H9 (cell line): ENCODE data around the gene IQCN. TPM values are rescaled to one million over a fixed set of nuclear protein-coding genes. Genes with fewer than 3 reads are reported as not detected.

Experiments used
- DNase-seq: peaks from one replicate; pipeline ENCODE4 v3.0.0-alpha.2; 2017
- H2AFZ ChIP-seq: one replicate; pipeline ENCODE4 v1.6.1; 2013; ENCODE audit warnings: mild to moderate bottlenecking, low read length, control low read depth, moderate library complexity
- H2AK5ac ChIP-seq: 2 replicates; pipeline ENCODE4 v1.6.1; 2013; ENCODE audit warnings: low read length, control low read depth, mixed read lengths; ENCODE audit not compliant: insufficient read length
- H2BK120ac ChIP-seq: one replicate; pipeline ENCODE4 v1.6.1; 2013; ENCODE audit warnings: low read depth, mild to moderate bottlenecking, low read length, control low read depth, inconsistent platforms; ENCODE audit not compliant: poor library complexity, severe bottlenecking
- H2BK12ac ChIP-seq: 2 replicates; pipeline ENCODE4 v1.6.1; 2013; ENCODE audit warnings: low read length, control low read depth, mixed read lengths, low read depth; ENCODE audit not compliant: insufficient read length
- H2BK15ac ChIP-seq: 2 replicates; pipeline ENCODE4 v1.6.1; 2013; ENCODE audit warnings: low read depth, low read length, control low read depth
- H2BK20ac ChIP-seq: one replicate; pipeline ENCODE4 v1.6.1; 2013; ENCODE audit warnings: low read depth, mild to moderate bottlenecking, low read length, control low read depth, inconsistent platforms; ENCODE audit not compliant: poor library complexity, severe bottlenecking
- H2BK5ac ChIP-seq: 2 replicates; pipeline ENCODE4 v1.6.1; 2013; ENCODE audit warnings: low read length, control low read depth, mixed read lengths; ENCODE audit not compliant: insufficient read length
- H3K14ac ChIP-seq: 2 replicates; pipeline ENCODE4 v1.6.1; 2013; ENCODE audit warnings: low read length, control low read depth; ENCODE audit not compliant: insufficient read depth
- H3K18ac ChIP-seq: 2 replicates; pipeline ENCODE4 v1.6.1; 2013; ENCODE audit warnings: low read depth, mild to moderate bottlenecking, mixed read lengths, low read length, control low read depth; ENCODE audit not compliant: insufficient read length
- H3K23ac ChIP-seq: 2 replicates; pipeline ENCODE4 v1.6.1; 2013; ENCODE audit warnings: low read length, control low read depth, mixed read lengths, low read depth; ENCODE audit not compliant: insufficient read length
- H3K23me2 ChIP-seq: 2 replicates; pipeline ENCODE4 v1.6.1; 2013; ENCODE audit warnings: low read depth, mild to moderate bottlenecking, mixed read lengths, low read length, control low read depth; ENCODE audit not compliant: insufficient read length, poor library complexity, severe bottlenecking
- H3K27ac ChIP-seq: 2 replicates; pipeline ENCODE4 v1.5.1; 2013; ENCODE audit warnings: low read length, control low read depth, mixed read lengths, low read depth; ENCODE audit not compliant: insufficient read length
- H3K27me3 ChIP-seq: 2 replicates; pipeline ENCODE4 v1.6.1; 2013; ENCODE audit warnings: low read length, control low read depth, inconsistent platforms; ENCODE audit not compliant: insufficient read depth
- H3K4ac ChIP-seq: 2 replicates; pipeline ENCODE4 v1.6.1; 2013; ENCODE audit warnings: low read depth, mild to moderate bottlenecking, control low read depth, inconsistent platforms, low read length, moderate library complexity
- H3K4me1 ChIP-seq: 2 replicates; pipeline ENCODE4 v1.6.1; 2013; ENCODE audit warnings: low read length, control low read depth, inconsistent platforms; ENCODE audit not compliant: insufficient read depth
- H3K4me2 ChIP-seq: 2 replicates; pipeline ENCODE4 v1.6.1; 2013; ENCODE audit warnings: low read length, control low read depth, mixed read lengths; ENCODE audit not compliant: insufficient read length, insufficient read depth
- H3K56ac ChIP-seq: 2 replicates; pipeline ENCODE4 v1.6.1; 2013; ENCODE audit warnings: low read depth, mild to moderate bottlenecking, mixed read lengths, low read length, control low read depth; ENCODE audit not compliant: insufficient read length
- H3K79me1 ChIP-seq: 2 replicates; pipeline ENCODE4 v1.6.1; 2013; ENCODE audit warnings: low read depth, mild to moderate bottlenecking, moderate library complexity, low read length, control low read depth, inconsistent platforms; ENCODE audit not compliant: insufficient read depth, poor library complexity, severe bottlenecking
- H3K79me2 ChIP-seq: 2 replicates; pipeline ENCODE4 v1.6.1; 2013; ENCODE audit warnings: low read length, control low read depth, inconsistent platforms; ENCODE audit not compliant: insufficient read depth
- H3K9ac ChIP-seq: 2 replicates; pipeline ENCODE4 v1.6.1; 2013; ENCODE audit warnings: low read length, control low read depth, mixed read lengths; ENCODE audit not compliant: insufficient read length; ENCODE audit errors: extremely low read depth
- H3K9me3 ChIP-seq: one replicate; pipeline ENCODE4 v1.6.1; 2013; ENCODE audit warnings: low read depth, low read length, inconsistent platforms; ENCODE audit not compliant: control insufficient read depth
- H3T11ph ChIP-seq: one replicate; pipeline ENCODE4 v1.6.1; 2013; ENCODE audit warnings: mild to moderate bottlenecking, low read length, control low read depth, inconsistent platforms
- H4K20me1 ChIP-seq: one replicate; pipeline ENCODE4 v1.6.1; 2013; ENCODE audit not compliant: control insufficient read depth, insufficient read length, insufficient read depth
- H4K5ac ChIP-seq: 2 replicates; pipeline ENCODE4 v1.6.1; 2013; ENCODE audit warnings: low read depth, mild to moderate bottlenecking, mixed read lengths, low read length, control low read depth; ENCODE audit not compliant: insufficient read length
- H4K8ac ChIP-seq: replicated peaks from 2 replicates; pipeline ENCODE4 v1.6.1; 2013; ENCODE audit warnings: low read length, control low read depth, mixed read lengths, low read depth; ENCODE audit not compliant: insufficient read length
- H4K91ac ChIP-seq: 2 replicates; pipeline ENCODE4 v1.6.1; 2013; ENCODE audit warnings: low read depth, mild to moderate bottlenecking, moderate library complexity, mixed read lengths, low read length, control low read depth; ENCODE audit not compliant: insufficient read length
- H3K27ac Mint-ChIP-seq, 3 experiments: 2 replicates in 2 of 3; 3 replicates in 1 of 3; pipeline ENCODE4 v1.8.0; 2020 to 2021; ENCODE audit warnings: mixed read lengths in 3 of 3, mild to moderate bottlenecking in 1 of 3, moderate library complexity in 1 of 3
- H3K27me3 Mint-ChIP-seq: 2 replicates; pipeline ENCODE4 v1.8.0; 2021; ENCODE audit warnings: low read depth, mild to moderate bottlenecking, moderate library complexity, mixed read lengths
- H3K36me3 Mint-ChIP-seq, 3 experiments: 2 replicates in 2 of 3; 3 replicates in 1 of 3; pipeline ENCODE4 v1.8.0; 2020 to 2021; ENCODE audit warnings: low read depth in 3 of 3, mixed read lengths in 3 of 3; ENCODE audit not compliant: insufficient read depth in 1 of 3
- H3K4me1 Mint-ChIP-seq, 2 experiments: 2 replicates each; pipeline ENCODE4 v1.8.0; 2020; ENCODE audit warnings: mixed read lengths in 2 of 2
- H3K4me3 Mint-ChIP-seq, 2 experiments: 2 replicates in 1 of 2; 3 replicates in 1 of 2; pipeline ENCODE4 v1.8.0; 2020 to 2021; ENCODE audit warnings: mild to moderate bottlenecking in 2 of 2, mixed read lengths in 2 of 2, moderate library complexity in 1 of 2
- H3K9me3 Mint-ChIP-seq, 2 experiments: 2 replicates in 1 of 2; 3 replicates in 1 of 2; pipeline ENCODE4 v1.8.0; 2020; ENCODE audit warnings: mild to moderate bottlenecking in 2 of 2, mixed read lengths in 2 of 2, moderate library complexity in 1 of 2
- WGBS: extraction: QIAGEN DNeasy Blood & Tissue Kit; methylation state at CpG from one replicate; pipeline ENCODE4 v1.1.7; 2013; ENCODE audit warnings: missing lambda C conversion rate, low lambda C conversion rate, mixed read lengths; ENCODE audit not compliant: insufficient read length; ENCODE audit errors: extremely low coverage; 5-methylcytosine and 5-hydroxymethylcytosine counted together
- total RNA-seq: library from RNA; stranded (reverse); gene quantifications from 2 replicates; pipeline ENCODE4 v1.2.1, GENCODE V29; 2021
- TF ChIP-seq, protein P1 (sequence below): fragments of 200-600 bp; sonication (generic); conservative IDR thresholded peaks from 3 replicates; pipeline ENCODE4 v1.8.0; 2021; ENCODE audit warnings: antibody characterized with exemption, mild to moderate bottlenecking

IQCN gene
- total RNA-seq, 1 experiment from 2014 or later = 0.39 TPM

DNA sequence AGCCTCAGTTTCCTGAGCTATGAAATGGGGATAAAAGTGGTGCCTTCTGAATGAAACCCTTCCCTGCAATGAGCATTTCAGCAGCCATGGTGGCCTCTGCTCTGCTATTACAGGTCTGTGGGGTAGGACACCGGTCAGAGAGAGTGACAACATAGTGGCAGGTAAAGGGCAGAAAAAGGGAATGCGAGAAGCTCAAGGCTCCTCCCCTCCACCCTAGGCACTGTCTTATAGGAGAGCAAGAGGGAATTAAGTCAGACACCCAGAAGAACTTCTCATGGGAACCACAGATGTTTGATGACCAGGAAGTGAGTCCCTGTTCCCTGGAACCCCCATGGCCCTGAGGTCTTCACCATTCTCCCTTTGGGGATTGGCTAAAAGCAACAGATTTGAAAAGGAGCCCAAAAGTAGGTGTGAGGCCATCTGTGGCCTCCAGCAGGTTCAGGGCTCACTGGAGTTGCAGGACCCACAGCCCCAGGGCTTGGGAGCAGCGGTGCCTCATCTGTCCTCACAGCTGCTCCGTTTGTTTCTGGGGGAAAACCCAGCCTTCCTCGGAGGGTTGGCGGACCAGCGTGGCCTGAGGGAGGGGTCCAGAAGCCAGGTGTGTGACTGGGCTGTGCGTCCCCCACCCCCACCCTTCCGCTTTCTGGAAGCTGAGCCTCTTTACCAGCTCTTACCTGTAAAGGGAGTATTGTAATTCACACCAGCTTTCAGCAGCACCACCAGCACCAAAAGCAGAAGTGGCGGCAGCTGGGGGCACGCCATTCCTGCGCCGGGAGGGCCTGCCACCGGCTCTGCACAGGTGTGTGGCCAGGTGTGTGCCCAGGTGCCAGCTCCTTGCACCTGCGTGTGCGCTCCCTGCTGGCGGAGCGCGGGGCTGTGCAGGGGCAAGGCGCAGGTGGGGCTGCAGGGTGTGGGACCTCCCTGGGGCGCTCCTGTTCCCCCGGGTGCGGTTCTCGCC lies 19.4 kb downstream of the IQCN start:
- no peaks in the 10 kb centered on the region for H3K9me3 ChIP-seq
- no peak overlapping the region for H3K23ac ChIP-seq
- H2BK5ac ChIP-seq = no peak overlapping the region
- no peak overlapping the region for H4K5ac ChIP-seq
- no peak overlapping the region for H3T11ph ChIP-seq
- TF ChIP-seq, protein P1, sequence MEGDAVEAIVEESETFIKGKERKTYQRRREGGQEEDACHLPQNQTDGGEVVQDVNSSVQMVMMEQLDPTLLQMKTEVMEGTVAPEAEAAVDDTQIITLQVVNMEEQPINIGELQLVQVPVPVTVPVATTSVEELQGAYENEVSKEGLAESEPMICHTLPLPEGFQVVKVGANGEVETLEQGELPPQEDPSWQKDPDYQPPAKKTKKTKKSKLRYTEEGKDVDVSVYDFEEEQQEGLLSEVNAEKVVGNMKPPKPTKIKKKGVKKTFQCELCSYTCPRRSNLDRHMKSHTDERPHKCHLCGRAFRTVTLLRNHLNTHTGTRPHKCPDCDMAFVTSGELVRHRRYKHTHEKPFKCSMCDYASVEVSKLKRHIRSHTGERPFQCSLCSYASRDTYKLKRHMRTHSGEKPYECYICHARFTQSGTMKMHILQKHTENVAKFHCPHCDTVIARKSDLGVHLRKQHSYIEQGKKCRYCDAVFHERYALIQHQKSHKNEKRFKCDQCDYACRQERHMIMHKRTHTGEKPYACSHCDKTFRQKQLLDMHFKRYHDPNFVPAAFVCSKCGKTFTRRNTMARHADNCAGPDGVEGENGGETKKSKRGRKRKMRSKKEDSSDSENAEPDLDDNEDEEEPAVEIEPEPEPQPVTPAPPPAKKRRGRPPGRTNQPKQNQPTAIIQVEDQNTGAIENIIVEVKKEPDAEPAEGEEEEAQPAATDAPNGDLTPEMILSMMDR = peak; percentile 66
- H3K9me3 Mint-ChIP-seq = no peaks in the 10 kb centered on the region
- H2BK120ac ChIP-seq = no peak overlapping the region
- no peak overlapping the region for H3K56ac ChIP-seq
- H3K18ac ChIP-seq = no peak overlapping the region
- no peak overlapping the region for H3K9ac ChIP-seq
- DNase-seq = peak; percentile 76
- H3K79me1 ChIP-seq = no peaks in the 10 kb centered on the region
- H3K14ac ChIP-seq = no peak overlapping the region
- no peak overlapping the region for H4K91ac ChIP-seq
- H3K27me3 Mint-ChIP-seq = peaks cover 19% of the 10 kb centered on the region
- no peak overlapping the region for H3K27ac ChIP-seq
- H3K4me3 Mint-ChIP-seq = peak overlapping the region; percentile 6 to 33; a peak in 3 of 5 replicates
- H3K36me3 Mint-ChIP-seq = no peaks in the 10 kb centered on the region
- peaks cover 4% of the 10 kb centered on the region for H3K23me2 ChIP-seq
- peak overlapping the region in 2 of 3 experiments; percentile 44 to 68; a peak in 2 of 7 replicates for H3K27ac Mint-ChIP-seq
- no peak overlapping the region for H3K4ac ChIP-seq
- H2BK12ac ChIP-seq = no peak overlapping the region
- H4K8ac ChIP-seq = no peak overlapping the region
- no peaks in the 10 kb centered on the region for H3K79me2 ChIP-seq
- H3K4me2 ChIP-seq = peak overlapping the region; percentile 32
- no peaks in the 10 kb centered on the region for H3K4me1 ChIP-seq
- H2BK20ac ChIP-seq = no peak overlapping the region
- peaks cover 3% of the 10 kb centered on the region for H4K20me1 ChIP-seq
- H3K4me1 Mint-ChIP-seq = peaks cover 20 to 23% of the 10 kb centered on the region in 2 experiments
- no peak overlapping the region for H2AK5ac ChIP-seq
- no peaks in the 10 kb centered on the region for H3K27me3 ChIP-seq
- H2AFZ ChIP-seq = no peak overlapping the region
- H2BK15ac ChIP-seq = no peak overlapping the region
- WGBS = no CpG with 5 or more reads among the region's 24 CpGs
